Stomach (tissue), 9 donors: ENCODE measurements around the gene SPINK4. TPM values are rescaled to one million over a fixed set of nuclear protein-coding genes. Genes with fewer than 3 reads are reported as not detected.

Experiments used
- DNase-seq, 2 donors: peaks; one replicate each; pipeline versions ENCODE4 v3.0.0 to v3.0.0-alpha.2; 2013 to 2019
- H3K27ac ChIP-seq, 5 donors: fragments of 200-600 bp in 4 of 5; sonication (generic) in 4 of 5; one replicate each; pipeline ENCODE4 v1.5.1; 2013 to 2019; ENCODE audit warnings: mild to moderate bottlenecking in 1 of 5, moderate library complexity in 1 of 5
- H3K27me3 ChIP-seq, 3 donors: fragments of 200-600 bp; sonication (generic); one replicate each; pipeline ENCODE4 v1.5.1; 2017 to 2019; ENCODE audit warnings: mixed run types in 1 of 3
- H3K36me3 ChIP-seq, 4 donors: fragments of 200-600 bp; sonication (generic); 1 replicate in 3 of 4; 2 replicates in 1 of 4; pipeline ENCODE4 v1.5.1; 2016 to 2019
- H3K4me1 ChIP-seq, 4 donors: fragments of 200-600 bp; sonication (generic); one replicate each; pipeline ENCODE4 v1.5.1; 2016 to 2019
- H3K4me3 ChIP-seq, 4 donors: fragments of 200-600 bp; sonication (generic) in 3 of 4; one replicate each; pipeline ENCODE4 v1.5.1; 2016 to 2019; ENCODE audit warnings: mild to moderate bottlenecking in 1 of 4
- H3K9me3 ChIP-seq, 4 donors: fragments of 200-600 bp; sonication (generic); one replicate each; pipeline ENCODE4 v1.5.1; 2016 to 2019
- EP300 ChIP-seq: sonication (generic); formaldehyde crosslinking; IDR thresholded peaks from one replicate; pipeline ENCODE4 v1.6.1; 2017; ENCODE audit warnings: antibody characterized with exemption
- POLR2A ChIP-seq, 4 donors: fragments of 450-650 bp; IDR thresholded peaks; one replicate each; pipeline ENCODE4 v1.6.1; 2016; ENCODE audit warnings: antibody characterized with exemption in 4 of 4, control low read depth in 2 of 4, mild to moderate bottlenecking in 1 of 4, moderate library complexity in 1 of 4
- POLR2AphosphoS5 ChIP-seq, 3 donors: sonication (generic); formaldehyde crosslinking; IDR thresholded peaks; one replicate each; pipeline ENCODE4 v1.6.1; 2016; ENCODE audit warnings: antibody characterized with exemption in 3 of 3
- WGBS, 5 donors: extraction: QIAGEN DNeasy Blood & Tissue Kit in 3 of 5; methylation state at CpG; one replicate each; pipeline versions ENCODE4 v1.1.5 to v1.1.7; 2013 to 2018; 5-methylcytosine and 5-hydroxymethylcytosine counted together
- intact Hi-C: fragments of 100-400 bp; cut with DNase I; formaldehyde crosslinking; loops from one replicate; pipeline ENCODE4 v1.15.1; 2023; ENCODE audit warnings: low total_unique reads
- polyA plus RNA-seq, 3 donors: library from polyadenylated mRNA; stranded (reverse); fragments of 200-250 nt; gene quantifications; one replicate each; pipeline ENCODE4 v1.2.3, GENCODE V29; 2013
- total RNA-seq, 5 donors: library from RNA; depleted of rRNA; stranded (reverse); fragments of >200 nt; gene quantifications; one replicate each; pipeline versions ENCODE4 v1.1.0 to v1.2.3, GENCODE V29; 2014 to 2016
- TF ChIP-seq, protein P1 (sequence below), 7 experiments: fragments of 450-650 bp in 4 of 7; fragments of 200-600 bp in 3 of 7; sonication (generic) in 3 of 7; IDR thresholded peaks; one replicate each; pipeline ENCODE4 v1.5.1; 2016 to 2019; ENCODE audit warnings: antibody characterized with exemption in 7 of 7, control low read depth in 2 of 7, mild to moderate bottlenecking in 1 of 7
- donor health status: healthy with polysubstance abuse.
- donor health status: Bipolar disorder and iron deficiency.
- donor health status: healthy.

SPINK4 gene
- total and polyA plus RNA-seq, 8 donors = 2.1 to 29.5 (median 19.1) TPM; not detected in 5

DNA sequence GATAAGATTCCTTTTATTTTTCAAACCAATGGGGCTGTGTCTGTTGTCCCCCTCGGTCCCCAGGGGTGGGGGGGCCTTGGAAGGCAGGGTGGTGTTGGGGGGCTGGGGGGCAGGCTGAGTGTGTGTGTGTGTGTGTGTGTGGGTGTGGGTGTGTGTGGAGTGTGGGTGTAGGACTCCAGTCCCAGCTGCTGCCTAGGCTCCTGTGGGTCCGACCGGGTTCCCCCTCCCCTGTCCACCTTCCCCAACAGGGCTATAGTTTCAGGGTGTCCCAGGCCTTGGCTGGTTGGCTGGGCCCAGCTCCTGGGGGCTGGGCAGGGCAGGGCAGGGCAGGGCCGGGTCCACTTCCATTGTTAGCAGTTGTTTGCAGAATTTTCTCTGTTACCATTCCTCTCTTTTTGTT lies 48.3 kb downstream of the SPINK4 start:
- H3K9me3 ChIP-seq = no peaks in the 10 kb centered on the region
- peak overlapping the region in 4 of 5 donors; percentile 94 to 99 (median 98) for H3K27ac ChIP-seq
- 41 to 77% (median 60%) methylated on average over 4 of the region's 4 CpGs for WGBS, 5 donors
- H3K36me3 ChIP-seq = peaks cover 4 to 30% (median 27%) of the 10 kb centered on the region in 4 donors
- intact Hi-C loops = no loop called here
- H3K4me3 ChIP-seq = no peak overlapping the region
- H3K4me1 ChIP-seq = peaks cover 27 to 53% (median 46%) of the 10 kb centered on the region in 4 donors
- TF ChIP-seq POLR2AphosphoS5 (IDR thresholded peaks at IDR 0.05) (no peak), EP300 (no peak), POLR2A (IDR thresholded peaks at IDR 0.05) (no peak)
- TF ChIP-seq, protein P1, sequence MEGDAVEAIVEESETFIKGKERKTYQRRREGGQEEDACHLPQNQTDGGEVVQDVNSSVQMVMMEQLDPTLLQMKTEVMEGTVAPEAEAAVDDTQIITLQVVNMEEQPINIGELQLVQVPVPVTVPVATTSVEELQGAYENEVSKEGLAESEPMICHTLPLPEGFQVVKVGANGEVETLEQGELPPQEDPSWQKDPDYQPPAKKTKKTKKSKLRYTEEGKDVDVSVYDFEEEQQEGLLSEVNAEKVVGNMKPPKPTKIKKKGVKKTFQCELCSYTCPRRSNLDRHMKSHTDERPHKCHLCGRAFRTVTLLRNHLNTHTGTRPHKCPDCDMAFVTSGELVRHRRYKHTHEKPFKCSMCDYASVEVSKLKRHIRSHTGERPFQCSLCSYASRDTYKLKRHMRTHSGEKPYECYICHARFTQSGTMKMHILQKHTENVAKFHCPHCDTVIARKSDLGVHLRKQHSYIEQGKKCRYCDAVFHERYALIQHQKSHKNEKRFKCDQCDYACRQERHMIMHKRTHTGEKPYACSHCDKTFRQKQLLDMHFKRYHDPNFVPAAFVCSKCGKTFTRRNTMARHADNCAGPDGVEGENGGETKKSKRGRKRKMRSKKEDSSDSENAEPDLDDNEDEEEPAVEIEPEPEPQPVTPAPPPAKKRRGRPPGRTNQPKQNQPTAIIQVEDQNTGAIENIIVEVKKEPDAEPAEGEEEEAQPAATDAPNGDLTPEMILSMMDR (IDR thresholded peaks at IDR 0.05) = no peak
- DNase-seq = peak in 1 of 2 donors; percentile 30
- no peaks in the 10 kb centered on the region for H3K27me3 ChIP-seq

DNA sequence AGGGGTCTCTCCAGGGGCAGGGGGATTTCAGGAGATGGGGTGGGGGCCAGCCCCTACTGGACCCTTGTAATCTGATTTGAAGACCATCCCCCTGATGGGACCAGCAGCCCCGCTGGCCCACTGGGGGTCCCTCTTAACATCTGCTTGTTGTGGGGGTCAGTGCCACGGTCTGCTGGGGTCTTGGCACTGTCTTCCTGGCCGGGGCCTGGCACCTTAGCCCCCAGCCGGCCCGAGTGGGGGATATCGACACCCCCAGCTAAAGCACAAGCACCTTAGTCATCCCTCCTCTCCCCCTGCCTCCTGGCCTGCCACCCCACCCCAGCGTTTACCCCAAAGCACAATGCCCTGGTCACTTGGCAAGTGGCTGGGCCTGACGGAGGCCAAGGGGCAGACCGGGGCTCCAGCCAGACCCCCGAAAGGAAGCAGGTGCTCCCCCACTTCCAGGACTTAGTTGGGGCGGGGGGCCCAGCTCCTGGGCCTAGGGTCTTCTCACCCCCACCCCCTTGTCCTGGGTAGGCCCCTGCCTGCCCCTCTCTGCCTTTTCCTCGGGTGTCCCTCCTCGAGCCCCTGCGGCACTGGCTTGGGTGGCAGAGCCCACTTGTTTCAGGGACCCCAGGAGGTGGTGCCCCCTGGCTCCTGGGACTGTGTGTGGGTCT lies 49.0 kb downstream of the SPINK4 start:
- peak in 1 of 2 donors; percentile 34 for DNase-seq
- intact Hi-C loops = no loop called here
- H3K36me3 ChIP-seq = peaks cover 0 to 29% (median 24%) of the 10 kb centered on the region in 4 donors
- WGBS, 5 donors = 69 to 80% (median 71%) methylated on average over 6 to 14 of the region's 14 CpGs
- H3K27ac ChIP-seq = peak overlapping the region; percentile 86 to 99 (median 98)
- peak overlapping the region in 3 of 4 donors; percentile 61 to 84 (median 83) for H3K4me3 ChIP-seq
- H3K4me1 ChIP-seq = peaks cover 27 to 60% (median 52%) of the 10 kb centered on the region in 4 donors
- TF ChIP-seq POLR2A (IDR thresholded peaks at IDR 0.05) = no peak
- TF ChIP-seq EP300 = no peak
- TF ChIP-seq, protein P1 (IDR thresholded peaks at IDR 0.05) = no peak
- TF ChIP-seq POLR2AphosphoS5 (IDR thresholded peaks at IDR 0.05) = no peak
- H3K9me3 ChIP-seq = no peaks in the 10 kb centered on the region
- H3K27me3 ChIP-seq = no peaks in the 10 kb centered on the region

DNA sequence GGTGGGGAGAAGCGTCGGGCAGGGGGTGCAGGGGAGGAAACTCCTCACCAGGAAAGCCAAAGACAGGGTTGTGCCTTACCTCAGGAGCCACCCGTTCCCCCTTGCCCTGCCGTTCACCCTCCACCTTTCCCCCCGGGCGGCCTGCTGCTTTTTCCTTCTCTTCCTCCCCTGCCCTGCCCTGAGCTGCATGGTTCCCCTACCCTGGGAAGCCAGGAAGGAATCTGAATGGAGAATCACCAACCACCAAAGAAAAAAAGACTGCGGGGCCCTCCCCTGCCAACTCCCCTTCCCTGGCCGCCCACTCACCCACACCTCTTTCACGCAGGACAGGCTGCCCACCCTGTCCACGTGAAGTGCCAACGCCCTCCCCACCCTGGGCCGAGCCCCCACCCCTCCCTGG lies 49.5 kb downstream of the SPINK4 start:
- intact Hi-C loops = no loop called here
- peak in 1 of 2 donors; percentile 66 for DNase-seq
- 3 to 13% (median 7%) methylated on average over 10 to 12 of the region's 12 CpGs for WGBS, 5 donors
- peak overlapping the region; percentile 61 to 84 (median 76) for H3K4me3 ChIP-seq
- no peaks in the 10 kb centered on the region for H3K9me3 ChIP-seq
- H3K27me3 ChIP-seq = no peaks in the 10 kb centered on the region
- peak overlapping the region; percentile 86 to 99 (median 98) for H3K27ac ChIP-seq
- H3K36me3 ChIP-seq = peaks cover under 1 to 34% (median 24%) of the 10 kb centered on the region in 4 donors
- TF ChIP-seq, protein P1 (IDR thresholded peaks at IDR 0.05) = no peak
- no peak for TF ChIP-seq EP300
- TF ChIP-seq POLR2A (IDR thresholded peaks at IDR 0.05) = no peak
- no peak for TF ChIP-seq POLR2AphosphoS5 (IDR thresholded peaks at IDR 0.05)
- H3K4me1 ChIP-seq = peaks cover 27 to 66% (median 54%) of the 10 kb centered on the region in 4 donors

DNA sequence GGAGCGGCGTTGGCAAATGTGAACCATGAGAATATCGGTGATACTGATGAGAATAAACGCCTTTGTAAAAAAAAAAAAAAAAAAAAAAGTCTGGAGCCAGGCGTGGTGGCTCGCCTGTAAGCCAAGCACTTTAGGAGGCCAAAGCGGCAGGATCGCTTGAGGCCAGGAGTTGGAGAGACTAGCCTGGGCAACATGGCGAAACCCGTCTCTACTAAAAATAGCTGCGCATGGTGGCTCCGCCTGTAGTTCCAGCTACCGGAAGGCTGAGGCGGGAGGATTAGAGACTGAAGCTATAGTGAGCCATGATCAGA lies 49.9 kb downstream of the SPINK4 start:
- intact Hi-C loops = no loop called here
- DNase-seq = no peak

More for the DNA sequence above, 49.9 kb downstream of the SPINK4 start:
- Histone ChIP-seq H3K36me3 (peaks cover 4 to 38% (median 28%) of the 10 kb centered on the region in 4 donors), H3K27ac (peak overlapping the region; percentile 93 to 99 (median 98)), H3K4me3 (peak overlapping the region; percentile 61 to 84 (median 76)), H3K9me3 (no peaks in the 10 kb centered on the region), H3K27me3 (no peaks in the 10 kb centered on the region), H3K4me1 (peaks cover 27 to 70% (median 57%) of the 10 kb centered on the region in 4 donors)
- whole genome bisulfite sequencing, 5 donors = 0 to 1% (median 0%) methylated on average over 14 of the region's 14 CpGs
- TF ChIP-seq EP300 (no peak), POLR2AphosphoS5 (IDR thresholded peaks at IDR 0.05) (no peak), POLR2A (IDR thresholded peaks at IDR 0.05) (no peak)
- TF ChIP-seq, protein P1 (IDR thresholded peaks at IDR 0.05) = no peak
